Measurements from ENCODE around the gene SZRD1.

The SZRD1 gene

DNA sequence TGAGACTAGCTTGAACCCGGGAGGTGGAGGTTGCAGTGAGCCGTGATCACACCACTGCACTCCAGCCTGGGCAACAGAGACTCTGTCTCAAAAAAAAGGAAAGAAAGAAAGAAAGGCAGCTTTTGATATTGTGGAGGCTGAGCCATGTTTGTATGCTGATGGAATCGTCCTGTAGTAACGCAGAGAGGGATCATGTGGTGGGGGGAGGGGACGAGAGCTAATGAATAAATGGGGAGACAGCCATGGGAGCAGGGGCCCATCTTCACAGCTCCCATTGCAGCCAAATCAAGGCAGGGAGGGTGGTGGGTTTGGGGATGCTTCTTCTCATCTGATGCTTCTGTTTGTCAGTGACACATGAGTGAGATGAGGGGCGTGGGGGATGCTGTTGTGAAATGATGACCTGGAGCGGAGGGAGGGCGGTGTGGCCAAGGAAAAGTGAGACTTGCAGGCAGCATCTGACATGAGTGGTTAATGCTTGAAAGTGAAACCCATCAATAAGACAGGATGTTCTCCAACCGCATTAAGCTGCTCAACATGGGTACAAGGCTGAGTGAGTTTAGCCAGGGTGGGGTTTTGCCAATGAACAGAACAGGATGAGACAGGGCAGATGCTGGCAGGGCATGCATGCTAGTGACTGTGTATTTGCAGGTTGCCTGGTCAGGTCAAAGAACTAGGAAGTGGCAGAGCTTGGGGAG lies 53.5 kb downstream of the SZRD1 start:
- H3K4me1 ChIP-seq (ENCODE audit: insufficient read depth, low read length, poor library complexity, severe bottlenecking), result no peaks in the 10 kb centered on the region
- TF ChIP-seq EZH2phosphoT487 (IDR thresholded peaks at IDR 0.05; ENCODE audit: borderline replicate concordance) (no peak), CTCF (conservative IDR thresholded peaks at IDR 0.05; ENCODE audit: low read length) (no peak)
- H3K79me2 ChIP-seq (ENCODE audit: insufficient read depth, low read length), result no peaks in the 10 kb centered on the region
- H3K36me3 ChIP-seq (ENCODE audit: insufficient read depth, low read length), result no peaks in the 10 kb centered on the region
- H3K9me2 ChIP-seq (replicated peaks; ENCODE audit: low read depth, low read length), result no peaks in the 10 kb centered on the region
- no peaks in the 10 kb centered on the region for H3F3A ChIP-seq (ENCODE audit: low read depth)
- H2AFZ ChIP-seq (ENCODE audit: low read length), result peak overlapping the region; percentile 49; the same call in 1 of the 2 replicates
- H3K4me3 ChIP-seq (ENCODE audit: low read length, poor library complexity, severe bottlenecking), result no peak overlapping the region
- H3K9ac ChIP-seq (ENCODE audit: low read depth, low read length, poor library complexity, severe bottlenecking), result no peak overlapping the region
- no peaks in the 10 kb centered on the region for H3K9me3 ChIP-seq (ENCODE audit: insufficient read depth, low read depth, low read length)
- peak overlapping the region; percentile 1 for H3K4me2 ChIP-seq (ENCODE audit: low read depth, low read length, poor library complexity, severe bottlenecking)
- H3K27me3 ChIP-seq (ENCODE audit: insufficient read depth, low read length, poor library complexity, severe bottlenecking), result no peaks in the 10 kb centered on the region
- H4K20me1 ChIP-seq (ENCODE audit: insufficient read depth, low read length, poor library complexity, severe bottlenecking), result no peaks in the 10 kb centered on the region

DNA sequence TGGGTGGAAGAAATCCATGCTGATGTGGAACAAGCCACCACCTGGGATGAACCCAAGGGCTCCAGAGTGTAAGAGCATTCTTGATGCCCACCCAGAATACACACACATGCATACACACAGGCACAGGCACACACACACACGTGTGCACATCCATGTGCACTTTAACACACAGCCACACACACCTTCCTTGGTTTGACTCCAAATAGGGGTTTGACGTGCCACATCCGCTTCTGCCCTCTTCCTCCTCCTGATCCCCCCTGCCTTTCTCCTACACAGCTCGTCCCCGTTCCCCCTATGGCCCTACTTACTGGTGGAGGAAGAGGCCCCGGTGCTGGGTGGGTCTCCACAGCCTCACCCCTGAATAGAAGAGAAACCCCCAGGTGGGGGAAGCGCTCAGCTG lies 54.2 kb downstream of the SZRD1 start:
- no peaks in the 10 kb centered on the region for H3F3A ChIP-seq (ENCODE audit: low read depth)
- no peaks in the 10 kb centered on the region for H3K9me3 ChIP-seq (ENCODE audit: insufficient read depth, low read depth, low read length)
- no peaks in the 10 kb centered on the region for H4K20me1 ChIP-seq (ENCODE audit: insufficient read depth, low read length, poor library complexity, severe bottlenecking)
- no peak overlapping the region for H3K9ac ChIP-seq (ENCODE audit: low read depth, low read length, poor library complexity, severe bottlenecking)
- no peaks in the 10 kb centered on the region for H3K9me2 ChIP-seq (replicated peaks; ENCODE audit: low read depth, low read length)
- peak overlapping the region; percentile 49; the same call in 1 of the 2 replicates for H2AFZ ChIP-seq (ENCODE audit: low read length)
- peak overlapping the region; percentile 1 for H3K4me2 ChIP-seq (ENCODE audit: low read depth, low read length, poor library complexity, severe bottlenecking)
- no peaks in the 10 kb centered on the region for H3K36me3 ChIP-seq (ENCODE audit: insufficient read depth, low read length)
- no peaks in the 10 kb centered on the region for H3K27me3 ChIP-seq (ENCODE audit: insufficient read depth, low read length, poor library complexity, severe bottlenecking)
- no peaks in the 10 kb centered on the region for H3K79me2 ChIP-seq (ENCODE audit: insufficient read depth, low read length)
- TF ChIP-seq CTCF (conservative IDR thresholded peaks at IDR 0.05; ENCODE audit: low read length) (no peak), EZH2phosphoT487 (IDR thresholded peaks at IDR 0.05; ENCODE audit: borderline replicate concordance) (no peak)
- no peaks in the 10 kb centered on the region for H3K4me1 ChIP-seq (ENCODE audit: insufficient read depth, low read length, poor library complexity, severe bottlenecking)
- no peak overlapping the region for H3K4me3 ChIP-seq (ENCODE audit: low read length, poor library complexity, severe bottlenecking)

DNA sequence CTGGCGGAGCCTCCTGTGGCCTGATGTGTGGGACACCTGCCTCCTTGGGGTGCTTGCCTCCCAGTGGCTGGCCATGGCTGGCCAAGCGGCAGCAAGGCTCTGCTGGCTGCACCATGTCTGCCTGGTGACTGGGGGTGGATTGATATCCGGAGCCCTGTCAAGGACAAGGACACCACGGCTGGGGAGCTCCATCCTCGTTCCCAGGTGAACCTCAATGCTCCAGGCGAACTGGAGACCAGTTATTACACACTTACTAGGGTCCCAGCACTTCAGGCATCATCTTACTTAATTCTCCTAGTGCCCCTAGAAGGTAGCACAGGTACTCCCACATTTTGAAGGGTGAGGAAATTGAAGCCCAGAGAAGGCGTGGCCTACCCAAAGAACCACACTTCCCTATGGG lies 55.0 kb downstream of the SZRD1 start:
- Histone ChIP-seq H2AFZ (ENCODE audit: low read length) (no peak overlapping the region), H3K79me2 (ENCODE audit: insufficient read depth, low read length) (no peaks in the 10 kb centered on the region), H3K4me1 (ENCODE audit: insufficient read depth, low read length, poor library complexity, severe bottlenecking) (no peaks in the 10 kb centered on the region), H3K4me3 (ENCODE audit: low read length, poor library complexity, severe bottlenecking) (no peak overlapping the region), H3K9me3 (ENCODE audit: insufficient read depth, low read depth, low read length) (no peaks in the 10 kb centered on the region), H3K9me2 (replicated peaks; ENCODE audit: low read depth, low read length) (no peaks in the 10 kb centered on the region), H3F3A (ENCODE audit: low read depth) (no peaks in the 10 kb centered on the region), H4K20me1 (ENCODE audit: insufficient read depth, low read length, poor library complexity, severe bottlenecking) (no peaks in the 10 kb centered on the region), H3K36me3 (ENCODE audit: insufficient read depth, low read length) (no peaks in the 10 kb centered on the region), H3K9ac (ENCODE audit: low read depth, low read length, poor library complexity, severe bottlenecking) (no peak overlapping the region), H3K27me3 (ENCODE audit: insufficient read depth, low read length, poor library complexity, severe bottlenecking) (no peaks in the 10 kb centered on the region), H3K4me2 (ENCODE audit: low read depth, low read length, poor library complexity, severe bottlenecking) (no peak overlapping the region)
- TF ChIP-seq EZH2phosphoT487 (IDR thresholded peaks at IDR 0.05; ENCODE audit: borderline replicate concordance), result no peak
- TF ChIP-seq CTCF (conservative IDR thresholded peaks at IDR 0.05; ENCODE audit: low read length), result no peak
